HG02973 (cell line): ENCODE results near the gene ABCC9.

ENCODE experiments used
- ATAC-seq: cut with Tn5 transposase; IDR thresholded peaks from one replicate; pipeline ENCODE4 v1.9.1; 2021; ENCODE audit warnings: moderate library complexity; ENCODE audit not compliant: unreplicated experiment

ABCC9 gene

DNA sequence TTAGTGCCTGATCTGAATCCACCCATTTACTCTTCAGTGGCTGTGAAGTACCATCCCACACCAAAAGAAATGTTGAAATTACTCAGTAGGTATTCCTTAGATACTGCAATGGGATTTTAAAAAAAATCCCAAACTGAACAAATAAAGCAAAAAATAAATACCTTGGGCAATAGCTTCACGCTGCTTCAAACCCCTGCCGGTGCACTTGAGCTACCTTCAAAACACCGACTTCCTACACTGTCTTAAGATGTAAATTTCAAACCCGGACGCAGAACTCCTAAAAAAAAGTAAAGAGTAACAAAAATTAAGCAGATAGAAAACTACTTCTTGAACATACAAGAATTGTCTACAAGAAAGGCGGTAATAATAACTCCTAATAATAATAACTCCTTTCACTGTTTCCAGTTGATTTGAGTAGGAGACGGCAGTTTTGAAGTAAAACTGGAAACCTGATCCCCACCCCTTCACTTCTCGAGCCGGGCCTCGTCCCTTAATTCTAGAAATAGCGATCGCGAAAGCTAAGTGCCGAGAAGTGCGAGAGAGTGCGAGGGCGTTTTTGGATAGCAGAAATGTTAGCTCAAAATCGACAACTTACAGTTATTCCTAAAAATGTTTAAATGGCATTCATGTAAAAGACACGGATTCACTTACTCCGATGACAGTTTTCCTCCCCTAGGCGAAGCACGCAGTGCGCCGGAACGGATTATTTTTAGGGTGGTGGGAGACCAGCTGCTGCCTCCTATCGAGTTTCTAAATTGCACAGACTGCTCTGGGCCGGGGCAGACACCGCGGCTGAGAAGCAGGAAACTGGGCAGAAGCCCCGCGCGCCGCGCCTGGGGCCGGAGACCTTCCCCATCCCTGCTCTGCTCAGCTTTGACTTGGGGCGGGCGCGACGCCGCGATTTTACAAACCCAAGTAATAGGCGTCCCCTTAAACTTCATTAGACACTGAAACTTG is at the start of gene ABCC9:
Gene ABCC9, minus strand, starts transcription at position 878 of the 957 bp plus-strand sequence. CDS start 4,752 bp downstream, outside the sequence.
- ATAC-seq = no peak

DNA sequence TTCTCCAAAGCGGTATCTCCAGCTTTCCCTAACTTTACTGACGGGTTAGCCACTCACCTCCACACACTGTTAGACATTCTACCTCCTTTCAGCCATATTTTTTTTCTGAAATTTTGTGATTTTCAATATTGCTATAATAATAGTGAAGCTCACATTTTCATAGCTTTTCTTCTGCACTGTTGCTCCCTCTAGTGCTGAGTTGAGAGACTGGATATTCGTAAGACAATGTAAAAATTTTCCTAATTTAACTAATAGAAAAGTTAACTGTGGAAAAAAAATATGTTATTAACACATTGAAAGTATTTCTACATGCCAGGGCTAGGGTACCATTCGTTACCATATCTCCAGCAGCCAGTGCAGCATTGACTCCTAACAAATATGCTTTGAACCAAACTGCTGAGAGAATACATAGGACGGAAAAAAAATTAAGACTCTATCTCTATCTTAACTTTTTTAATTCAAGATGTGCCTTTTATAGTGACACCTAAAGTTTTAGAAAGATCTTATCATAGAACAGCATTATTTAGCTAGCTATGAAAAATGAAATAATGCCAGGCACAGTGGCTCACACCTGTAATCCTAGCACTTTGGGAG is 48.7 kb upstream of the ABCC9 start:
- ATAC-seq = no peak

DNA sequence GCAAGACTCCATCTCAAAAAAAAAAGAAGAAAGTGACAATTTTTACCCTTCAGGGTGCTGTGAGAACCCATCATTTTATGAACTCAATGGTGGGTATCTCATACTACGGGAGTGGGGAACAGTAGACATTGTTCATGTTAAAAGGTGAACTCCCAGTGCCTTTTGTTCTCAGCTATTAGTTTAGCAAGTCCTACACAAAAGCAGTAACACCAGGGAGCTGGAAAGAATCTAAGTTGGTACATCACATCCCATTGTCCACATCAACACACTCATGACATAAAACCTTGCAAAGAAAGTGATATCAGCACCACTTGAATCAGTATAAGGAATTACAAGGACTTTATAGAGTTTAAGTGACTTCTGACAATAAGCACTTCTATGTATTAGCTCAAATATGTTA is 47.4 kb upstream of the ABCC9 start:
- ATAC-seq = no peak

DNA sequence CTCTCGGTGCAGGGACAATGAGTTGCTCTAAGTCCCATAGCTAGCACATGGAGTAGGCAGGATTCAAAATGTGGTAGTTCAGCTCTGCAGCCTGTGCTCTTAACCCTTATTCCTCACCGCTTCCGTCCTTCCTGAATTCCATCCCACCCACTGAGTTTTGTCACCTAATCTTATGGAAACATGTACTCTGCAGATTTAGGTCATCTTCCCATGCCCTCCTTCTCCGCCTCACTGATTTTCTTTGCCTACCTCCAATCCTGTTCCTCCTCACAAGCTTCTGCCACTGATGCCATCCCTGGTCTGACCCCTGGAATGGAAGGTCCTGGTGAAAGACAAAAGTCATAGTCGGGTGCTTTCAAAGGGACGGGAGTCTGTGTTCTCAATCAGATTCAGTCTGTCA is 46.5 kb upstream of the ABCC9 start:
- ATAC-seq = no peak

DNA sequence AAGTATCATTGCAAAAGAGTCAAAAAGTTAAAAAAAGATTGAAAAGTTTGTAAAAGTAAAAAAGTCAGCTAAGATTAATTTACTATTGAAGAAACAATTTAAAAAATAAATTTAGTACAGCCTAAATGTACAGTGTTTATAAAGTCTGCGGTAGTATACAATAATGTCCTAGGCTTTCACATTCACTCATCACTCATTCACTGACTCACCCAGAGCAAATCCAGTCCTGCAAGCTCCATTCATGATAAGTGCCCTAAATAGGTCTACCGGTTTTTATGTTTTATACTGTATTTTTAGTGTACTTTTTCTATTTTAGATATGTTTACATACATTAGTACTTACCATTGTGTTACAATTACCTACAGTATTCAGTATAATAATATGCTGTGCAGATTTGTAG is 43.9 kb upstream of the ABCC9 start:
- no peak for ATAC-seq

DNA sequence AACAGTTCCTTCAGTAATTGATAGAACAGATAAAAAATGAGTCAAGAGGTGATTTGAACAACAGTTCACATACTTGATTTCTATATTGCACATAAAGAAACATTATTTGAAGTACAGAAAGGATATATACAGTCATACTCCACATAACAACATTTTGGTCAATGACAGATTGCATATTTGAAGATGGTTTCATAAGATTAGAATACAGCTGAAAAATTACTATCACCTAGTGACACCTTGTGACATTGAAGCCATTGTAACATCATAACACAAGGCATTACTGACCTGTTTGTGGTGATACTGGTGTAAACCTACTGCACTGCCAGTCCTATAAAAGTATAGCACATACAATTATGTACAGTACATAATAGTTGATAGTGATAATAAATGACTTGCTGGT is 43.1 kb upstream of the ABCC9 start:
- no peak for ATAC-seq

DNA sequence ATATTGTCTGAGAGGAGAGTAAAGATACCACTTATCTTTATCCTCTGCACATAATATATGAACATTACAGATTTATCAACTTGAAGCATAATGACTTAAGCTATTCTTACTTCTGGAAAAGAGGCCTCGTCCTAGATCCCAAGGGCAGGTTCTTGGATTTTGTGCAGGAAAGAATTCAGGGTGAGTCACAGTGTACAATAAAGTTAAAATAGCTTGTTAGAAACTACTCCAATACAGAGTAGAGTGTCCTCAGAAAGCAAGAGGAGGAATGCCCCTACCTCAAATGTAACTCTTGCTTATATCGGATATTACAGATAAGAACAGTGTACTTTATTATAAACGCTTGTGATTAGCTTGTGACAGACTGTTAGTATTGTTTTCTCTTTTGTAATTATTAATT is 41.9 kb upstream of the ABCC9 start:
- ATAC-seq = no peak

DNA sequence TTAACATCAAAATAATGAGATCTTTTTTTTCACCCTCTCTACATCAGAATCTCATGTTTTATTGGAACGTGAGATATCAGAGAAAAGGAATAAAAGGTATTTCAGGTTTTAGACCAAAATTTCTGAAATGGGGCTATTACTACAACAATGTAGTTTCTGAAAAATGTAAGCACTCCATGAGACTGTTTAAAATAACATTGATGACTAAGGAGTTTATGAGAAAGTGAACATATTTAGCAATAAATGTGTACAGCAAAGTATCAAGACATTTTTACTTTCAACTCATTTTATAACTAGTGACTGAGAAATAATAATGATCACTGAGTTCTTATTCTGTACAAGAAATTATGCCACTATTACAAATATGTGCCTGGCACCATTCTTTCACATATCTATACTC is 39.3 kb upstream of the ABCC9 start:
- ATAC-seq = no peak

DNA sequence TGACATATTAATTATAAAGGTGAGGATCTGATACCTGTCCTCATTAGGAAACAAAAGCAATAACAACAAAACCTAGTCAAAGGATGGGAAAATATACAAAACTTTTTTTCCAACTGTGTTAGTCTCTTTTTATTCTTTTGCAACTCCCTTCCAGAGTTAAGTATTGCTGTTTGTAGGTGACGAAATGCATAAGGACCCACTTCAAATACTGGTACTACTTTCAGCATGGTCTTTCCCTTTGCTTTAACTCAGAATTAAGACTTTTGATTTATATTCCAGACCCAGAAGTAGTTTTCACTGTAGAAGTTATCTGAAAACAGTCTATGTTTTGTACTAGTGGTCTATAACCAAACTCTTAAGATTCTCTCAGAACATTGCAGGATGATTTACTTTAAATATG is 34.1 kb upstream of the ABCC9 start:
- no peak for ATAC-seq

DNA sequence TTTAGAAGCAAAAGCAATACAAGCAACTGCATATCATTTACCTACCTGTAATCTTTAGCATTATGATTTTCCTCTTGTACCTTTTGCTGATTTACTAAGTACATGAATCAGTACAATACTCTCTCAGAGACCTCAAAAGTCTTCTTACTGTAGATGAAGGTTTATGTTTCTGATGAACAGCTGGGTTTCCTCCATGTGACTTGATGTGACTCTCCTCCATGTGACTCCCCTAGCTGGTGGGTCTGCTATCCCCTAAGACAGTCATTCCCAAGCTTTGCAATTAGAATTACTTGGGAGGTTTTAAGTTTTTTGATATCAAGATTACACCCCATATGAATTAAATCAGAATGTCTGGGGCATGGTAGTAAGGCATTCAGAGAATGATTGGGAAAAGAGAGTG is 32.0 kb upstream of the ABCC9 start:
- no peak for ATAC-seq

DNA sequence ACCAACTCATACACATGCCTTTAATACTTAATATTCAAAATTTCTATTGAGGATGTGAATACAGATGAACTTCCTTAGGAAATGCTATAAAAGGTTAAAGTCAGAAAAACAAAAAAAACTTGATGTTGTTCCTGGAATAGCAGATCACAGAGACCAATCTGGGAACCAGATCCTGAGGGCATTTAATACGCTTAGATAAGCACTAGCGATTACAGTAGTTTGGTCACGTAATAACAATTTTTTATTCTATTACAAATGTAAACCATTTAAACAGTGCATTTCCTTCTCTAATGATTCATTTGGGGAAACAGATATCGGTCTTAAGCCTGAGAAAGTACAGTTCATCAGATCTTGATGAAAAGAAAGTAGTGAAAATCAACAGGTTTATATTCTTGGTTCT is 30.8 kb upstream of the ABCC9 start:
- no peak for ATAC-seq

DNA sequence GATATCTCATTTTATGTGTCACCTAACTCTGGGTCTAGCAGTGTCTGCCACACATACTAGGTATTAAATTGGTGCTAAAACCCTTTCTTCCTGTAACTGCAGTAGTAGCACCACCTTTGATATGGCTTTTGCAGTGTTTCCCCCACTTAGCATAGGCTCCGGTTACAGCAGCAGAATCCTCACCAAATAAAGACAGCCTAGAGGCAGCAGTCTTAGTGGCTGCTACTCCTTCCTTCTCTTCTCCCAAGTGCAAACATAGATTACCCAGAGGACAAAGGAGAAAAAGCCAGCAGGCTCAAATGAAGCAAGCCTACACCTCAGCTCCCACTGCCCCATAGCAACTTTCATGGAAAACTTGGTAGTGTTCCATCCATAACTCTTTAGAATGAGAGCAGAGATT is 30.1 kb upstream of the ABCC9 start:
- ATAC-seq = no peak

DNA sequence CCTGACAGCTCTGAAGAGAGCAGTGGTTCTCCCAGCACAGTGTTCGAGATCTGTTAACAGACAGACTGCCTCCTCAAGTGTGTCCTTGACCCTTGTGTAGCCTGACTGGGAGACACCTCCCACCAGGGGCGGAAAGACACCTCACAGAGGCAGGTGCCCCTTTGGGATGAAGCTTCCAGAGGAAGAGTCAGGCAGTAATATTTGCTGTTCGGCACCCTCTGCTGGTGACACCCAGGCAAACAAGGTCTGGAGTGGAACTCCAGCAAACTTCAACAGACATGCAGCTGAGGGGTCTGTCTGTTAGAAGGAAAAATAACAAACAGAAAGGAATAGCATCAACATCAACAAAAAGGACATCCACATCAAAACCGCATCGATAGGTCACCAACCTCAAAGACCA is 21.6 kb upstream of the ABCC9 start:
- ATAC-seq = no peak

DNA sequence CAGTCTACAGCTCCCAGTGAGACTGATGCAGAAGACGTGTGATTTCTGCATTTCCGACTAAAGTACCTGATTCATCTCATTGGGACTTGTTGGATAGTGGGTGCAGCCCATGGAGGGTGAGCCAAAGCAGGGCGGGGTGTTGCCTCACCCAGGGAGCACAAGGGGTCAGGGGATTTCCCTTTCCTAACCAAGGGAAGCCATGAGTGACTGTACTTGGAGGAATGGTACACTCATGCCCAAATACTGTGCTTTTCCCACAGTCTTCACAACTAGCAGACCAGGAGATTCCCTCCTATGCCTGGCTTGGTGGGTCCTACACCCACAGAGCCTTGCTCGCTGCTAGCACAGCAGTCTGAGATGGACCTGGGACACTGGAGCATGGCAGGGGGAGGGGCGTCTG is 21.0 kb upstream of the ABCC9 start:
- ATAC-seq = no peak

DNA sequence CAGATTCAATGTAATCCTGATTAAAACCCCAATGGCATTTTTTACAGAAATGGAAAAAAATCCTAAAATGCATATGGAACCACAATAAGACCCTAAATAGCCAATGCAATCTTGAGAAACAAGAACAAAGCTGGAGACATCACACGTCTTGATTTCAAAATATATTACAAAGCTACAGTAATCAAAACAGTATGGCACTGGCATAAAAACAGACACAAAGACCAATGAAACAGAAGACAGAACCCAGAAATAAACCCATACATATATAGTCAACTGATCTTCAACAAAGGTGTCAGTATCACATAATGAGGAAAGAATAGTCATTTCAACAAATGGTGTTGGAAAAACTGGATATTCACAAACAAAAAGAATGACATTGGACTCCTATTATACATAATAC is 9.4 kb upstream of the ABCC9 start:
- no peak for ATAC-seq

DNA sequence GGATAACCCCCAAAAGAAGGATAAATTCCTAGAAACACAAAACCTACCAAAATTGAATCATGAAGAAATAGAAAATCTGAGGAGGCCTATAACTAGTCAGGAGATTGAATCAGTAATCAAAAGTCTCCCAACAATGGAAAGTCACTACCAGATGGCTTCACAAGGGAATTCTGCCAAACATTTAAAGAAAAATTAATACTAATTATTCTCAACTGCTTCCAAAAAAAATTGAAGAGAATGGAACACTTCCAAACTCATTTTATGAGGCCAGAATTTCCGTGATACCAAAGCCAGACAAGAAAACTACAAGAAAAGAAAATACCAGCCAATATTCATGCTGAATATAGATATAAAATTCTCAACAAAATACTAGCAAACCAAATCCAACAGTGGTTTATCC is 7.8 kb upstream of the ABCC9 start:
- no peak for ATAC-seq

DNA sequence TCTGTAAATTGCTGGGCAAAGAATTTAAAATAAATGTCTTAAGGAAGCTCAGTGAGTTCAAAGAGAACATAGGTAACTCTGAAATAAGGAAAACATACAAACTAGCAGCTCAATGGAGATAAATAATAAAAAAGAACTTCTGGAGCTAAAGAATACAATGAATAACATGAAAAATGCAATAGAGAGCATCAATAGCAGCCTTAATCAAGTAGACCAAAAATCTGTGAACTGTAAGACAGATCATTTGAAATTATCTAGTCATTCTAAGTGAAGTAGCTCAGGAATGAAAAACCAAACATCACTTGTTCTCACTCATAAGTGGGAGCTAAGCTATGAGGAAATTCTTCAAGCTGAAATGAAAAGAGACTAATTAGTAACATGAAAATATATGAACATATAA is 5.8 kb upstream of the ABCC9 start:
- ATAC-seq = no peak

DNA sequence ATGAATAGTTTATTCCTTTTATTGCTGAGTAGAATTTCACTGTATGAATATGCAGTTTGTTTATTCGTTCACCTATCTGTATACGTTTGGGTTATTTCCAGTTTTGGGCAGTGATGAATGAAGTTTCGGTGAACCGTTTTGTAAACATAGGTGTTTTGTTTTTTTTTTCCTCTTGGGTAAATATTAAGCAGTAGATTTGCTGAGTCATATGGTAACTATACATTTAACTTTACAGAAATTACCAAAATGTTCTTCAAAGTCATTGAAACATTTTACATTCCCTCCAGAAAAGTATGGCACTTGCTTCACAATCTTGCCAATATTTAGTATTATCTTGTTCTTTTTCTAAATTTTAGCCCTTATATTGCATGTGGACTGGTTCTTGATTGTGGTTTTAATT is 3.8 kb upstream of the ABCC9 start:
- ATAC-seq = no peak

DNA sequence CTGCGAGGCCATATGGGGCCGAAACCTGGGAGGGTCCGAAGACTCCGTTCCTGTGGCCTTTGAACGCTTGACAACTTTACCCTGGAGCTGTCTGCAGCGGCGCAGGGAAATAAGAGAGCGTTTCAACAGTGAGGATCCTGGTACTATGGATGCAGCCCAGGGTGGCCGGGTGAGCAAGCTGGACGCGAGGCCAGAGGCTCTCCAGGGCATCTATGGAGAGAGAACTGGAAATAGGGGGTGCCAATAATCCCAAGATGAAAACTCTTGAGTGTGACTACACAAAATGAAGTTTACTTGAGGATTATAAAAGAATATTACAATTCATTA is 1.1 kb upstream of the ABCC9 start:
- no peak for ATAC-seq

DNA sequence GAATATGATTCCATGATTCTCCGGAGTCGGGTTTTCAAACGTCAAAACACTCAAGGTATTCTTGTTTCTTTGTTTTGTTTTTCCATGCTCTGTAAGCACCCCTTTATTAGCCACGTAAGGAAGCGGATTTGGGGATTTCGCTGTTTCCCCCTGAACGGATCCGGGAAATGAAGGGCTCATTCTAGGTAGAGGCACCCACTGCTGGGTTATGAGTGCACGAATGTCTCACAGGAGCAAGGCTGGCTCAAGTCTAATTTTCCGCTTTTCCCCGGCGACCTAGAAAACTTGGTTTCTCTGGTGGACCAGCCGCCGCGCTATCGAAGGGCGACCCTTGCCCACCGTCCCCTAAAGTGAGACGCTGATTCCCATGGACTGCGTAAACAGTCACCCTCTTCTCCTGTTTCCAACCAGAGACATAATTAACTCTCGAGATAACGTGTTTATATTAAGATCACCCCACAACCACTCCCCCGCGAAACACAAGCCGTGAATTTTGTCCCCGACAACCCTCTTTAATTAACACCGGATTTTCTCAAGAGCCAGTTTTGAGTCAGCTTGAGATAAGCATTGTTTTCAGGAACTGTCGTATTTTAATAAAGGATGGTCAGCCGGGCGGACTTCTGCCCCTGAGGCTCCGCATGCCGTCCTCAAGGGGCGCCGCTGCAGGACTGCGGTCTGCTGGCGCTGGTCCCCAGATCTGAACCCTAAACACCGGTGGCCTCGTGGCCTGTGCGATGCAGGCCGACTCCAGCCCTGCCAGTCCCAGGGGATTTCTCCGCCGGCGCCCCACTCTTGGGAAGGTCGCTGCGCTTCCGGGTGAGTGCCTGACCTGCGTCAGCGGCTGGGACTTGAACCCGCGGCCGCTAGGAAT is 515 bp upstream of the ABCC9 start:
- ATAC-seq = no peak

DNA sequence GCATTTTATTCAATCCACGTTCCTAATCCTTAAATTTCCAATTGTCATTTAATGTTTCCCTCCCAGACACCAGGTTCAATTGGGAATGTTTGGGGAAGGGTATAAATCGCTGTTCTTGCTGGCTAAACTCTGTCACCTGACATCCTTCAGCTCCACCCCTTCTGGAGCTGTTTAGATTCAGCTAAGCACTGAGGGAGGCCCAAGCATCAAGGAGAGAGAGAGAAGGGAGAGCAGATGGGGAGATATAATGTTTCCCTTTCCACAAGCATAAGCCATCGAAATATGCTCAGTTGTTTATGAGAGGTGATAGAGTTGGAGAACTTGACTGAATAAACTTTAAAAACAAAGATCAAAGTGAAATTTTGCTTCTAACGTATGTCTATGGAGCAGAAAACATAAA is 1.8 kb downstream of the ABCC9 start:
- ATAC-seq = no peak

DNA sequence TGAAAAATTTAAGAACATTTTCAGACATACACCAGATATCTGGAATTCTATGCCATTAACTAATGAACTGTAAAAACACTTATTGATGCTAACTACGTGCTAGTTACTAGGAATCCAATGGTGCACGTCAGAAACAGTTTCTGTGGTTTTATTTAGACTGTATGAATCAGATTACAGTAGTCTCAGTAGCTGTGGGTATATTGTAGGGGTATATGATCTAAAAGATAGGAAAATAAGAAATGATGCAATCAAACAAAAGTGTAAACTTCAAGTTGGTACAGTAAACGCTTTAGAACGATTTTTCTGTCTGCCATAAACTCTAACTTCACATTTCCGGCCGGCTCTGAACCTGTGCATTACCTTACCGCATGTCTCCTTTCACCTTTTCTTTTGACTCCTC is 2.3 kb downstream of the ABCC9 start:
- ATAC-seq = no peak
